ENCODE measurements around the gene PALMD.

PALMD gene

GRCh38 chr1:99638853-99639252, 7.1 kb upstream of the PALMD start:
- no peak overlapping the region for H3K4me3 ChIP-seq (ENCODE audit: low read length)
- H3K4me2 ChIP-seq (ENCODE audit: low read length): no peak overlapping the region
- H3K4me1 ChIP-seq (ENCODE audit: control insufficient read depth, low read length): no peaks in the 10 kb centered on the region
- H3K27me3 ChIP-seq (ENCODE audit: control insufficient read depth, low read length): no peaks in the 10 kb centered on the region
- H3F3A ChIP-seq (ENCODE audit: control insufficient read depth, insufficient read depth): no peaks in the 10 kb centered on the region
- no peaks in the 10 kb centered on the region for H3K9me2 ChIP-seq (replicated peaks; ENCODE audit: control insufficient read depth, low read length)
- H3K27ac ChIP-seq (ENCODE audit: low read depth, low read length): no peak overlapping the region
- no peaks in the 10 kb centered on the region for H4K20me1 ChIP-seq (ENCODE audit: control insufficient read depth, insufficient read depth, low read depth, low read length)
- no peaks in the 10 kb centered on the region for H3K79me2 ChIP-seq (ENCODE audit: control insufficient read depth, low read length)
- H3K36me3 ChIP-seq (ENCODE audit: control insufficient read depth, low read length): no peaks in the 10 kb centered on the region
- H3K9me3 ChIP-seq (ENCODE audit: control insufficient read depth, insufficient read depth, low read length): no peaks in the 10 kb centered on the region
- TF ChIP-seq EZH2phosphoT487 (IDR thresholded peaks at IDR 0.05; ENCODE audit: borderline replicate concordance, low read length) (no peak), CTCF (IDR thresholded peaks at IDR 0.05; ENCODE audit: low read depth, low read length, poor library complexity, severe bottlenecking) (no peak)

GRCh38 chr1:99639408-99639807, 6.5 kb upstream of the PALMD start:
- TF ChIP-seq CTCF (IDR thresholded peaks at IDR 0.05; ENCODE audit: low read depth, low read length, poor library complexity, severe bottlenecking) (no peak), EZH2phosphoT487 (IDR thresholded peaks at IDR 0.05; ENCODE audit: borderline replicate concordance, low read length) (no peak)
- Histone ChIP-seq H3K27me3 (ENCODE audit: control insufficient read depth, low read length) (no peaks in the 10 kb centered on the region), H3K36me3 (ENCODE audit: control insufficient read depth, low read length) (no peaks in the 10 kb centered on the region), H3K79me2 (ENCODE audit: control insufficient read depth, low read length) (no peaks in the 10 kb centered on the region), H3F3A (ENCODE audit: control insufficient read depth, insufficient read depth) (no peaks in the 10 kb centered on the region), H4K20me1 (ENCODE audit: control insufficient read depth, insufficient read depth, low read depth, low read length) (no peaks in the 10 kb centered on the region), H3K9me2 (replicated peaks; ENCODE audit: control insufficient read depth, low read length) (no peaks in the 10 kb centered on the region), H3K27ac (ENCODE audit: low read depth, low read length) (no peak overlapping the region), H3K9me3 (ENCODE audit: control insufficient read depth, insufficient read depth, low read length) (no peaks in the 10 kb centered on the region), H3K4me1 (ENCODE audit: control insufficient read depth, low read length) (no peaks in the 10 kb centered on the region), H3K4me3 (ENCODE audit: low read length) (no peak overlapping the region), H3K4me2 (ENCODE audit: low read length) (no peak overlapping the region)

GRCh38 chr1:99639945-99640344, 6.0 kb upstream of the PALMD start:
- Histone ChIP-seq H3K4me1 (ENCODE audit: control insufficient read depth, low read length) (no peaks in the 10 kb centered on the region), H3K9me3 (ENCODE audit: control insufficient read depth, insufficient read depth, low read length) (no peaks in the 10 kb centered on the region), H3F3A (ENCODE audit: control insufficient read depth, insufficient read depth) (no peaks in the 10 kb centered on the region), H3K9me2 (replicated peaks; ENCODE audit: control insufficient read depth, low read length) (no peaks in the 10 kb centered on the region), H3K27ac (ENCODE audit: low read depth, low read length) (no peak overlapping the region), H3K4me3 (ENCODE audit: low read length) (no peak overlapping the region), H3K36me3 (ENCODE audit: control insufficient read depth, low read length) (no peaks in the 10 kb centered on the region), H3K4me2 (ENCODE audit: low read length) (no peak overlapping the region), H3K27me3 (ENCODE audit: control insufficient read depth, low read length) (no peaks in the 10 kb centered on the region), H4K20me1 (ENCODE audit: control insufficient read depth, insufficient read depth, low read depth, low read length) (no peaks in the 10 kb centered on the region), H3K79me2 (ENCODE audit: control insufficient read depth, low read length) (no peaks in the 10 kb centered on the region)
- TF ChIP-seq EZH2phosphoT487 (IDR thresholded peaks at IDR 0.05; ENCODE audit: borderline replicate concordance, low read length) (no peak), CTCF (IDR thresholded peaks at IDR 0.05; ENCODE audit: low read depth, low read length, poor library complexity, severe bottlenecking) (no peak)

GRCh38 chr1:99640672-99641071, 5.2 kb upstream of the PALMD start:
- Histone ChIP-seq H3K4me1 (ENCODE audit: control insufficient read depth, low read length) (no peaks in the 10 kb centered on the region), H3K36me3 (ENCODE audit: control insufficient read depth, low read length) (no peaks in the 10 kb centered on the region), H3K27me3 (ENCODE audit: control insufficient read depth, low read length) (no peaks in the 10 kb centered on the region), H3K4me3 (ENCODE audit: low read length) (no peak overlapping the region), H3F3A (ENCODE audit: control insufficient read depth, insufficient read depth) (no peaks in the 10 kb centered on the region), H3K79me2 (ENCODE audit: control insufficient read depth, low read length) (no peaks in the 10 kb centered on the region), H3K9me3 (ENCODE audit: control insufficient read depth, insufficient read depth, low read length) (no peaks in the 10 kb centered on the region), H3K4me2 (ENCODE audit: low read length) (no peak overlapping the region), H3K9me2 (replicated peaks; ENCODE audit: control insufficient read depth, low read length) (no peaks in the 10 kb centered on the region), H3K27ac (ENCODE audit: low read depth, low read length) (no peak overlapping the region), H4K20me1 (ENCODE audit: control insufficient read depth, insufficient read depth, low read depth, low read length) (no peaks in the 10 kb centered on the region)
- TF ChIP-seq CTCF (IDR thresholded peaks at IDR 0.05; ENCODE audit: low read depth, low read length, poor library complexity, severe bottlenecking) (no peak), EZH2phosphoT487 (IDR thresholded peaks at IDR 0.05; ENCODE audit: borderline replicate concordance, low read length) (no peak)
